GM10248 (cell line): ENCODE data around the gene CD3G.

Source experiments
- CTCF ChIA-PET: fragments of 300-600 bp; sonication (Branson Sonifier 250); formaldehyde crosslinking; extraction: SDS; loops from one replicate; lab custom pipeline; 2021; ENCODE audit warnings: antibody characterized with exemption; lab: Yijun Ruan, JAX
- POLR2A ChIA-PET: fragments of 350-650 bp; sonication (Branson Sonifier 250); formaldehyde crosslinking; extraction: SDS; loops from one replicate; lab custom pipeline; 2020; ENCODE audit warnings: antibody characterized with exemption; lab: Yijun Ruan, JAX
- DNase-seq: peaks from one replicate; pipeline ENCODE4 v3.0.0; 2012; ENCODE audit errors: extremely low spot score
- TF ChIP-seq, protein P1 (sequence below): IDR thresholded peaks from 2 replicates; pipeline ENCODE4 v1.5.1; 2012; ENCODE audit warnings: mild to moderate bottlenecking, low read depth; ENCODE audit errors: extremely low read depth, missing control alignments, control extremely low read depth

The CD3G gene

GRCh38 chr11:118366287-118366686 is 22.1 kb downstream of the CD3G start:
- ChIA-PET POLR2A (no interaction called here), CTCF (interaction anchor here (0.6 to 8.3 kb wide), 8 partner anchors 11 to 1955 kb away, joined by 3 to 44 read pairs (median 4); no protein-coding TSS in a partner anchor)
- TF ChIP-seq, protein P1, sequence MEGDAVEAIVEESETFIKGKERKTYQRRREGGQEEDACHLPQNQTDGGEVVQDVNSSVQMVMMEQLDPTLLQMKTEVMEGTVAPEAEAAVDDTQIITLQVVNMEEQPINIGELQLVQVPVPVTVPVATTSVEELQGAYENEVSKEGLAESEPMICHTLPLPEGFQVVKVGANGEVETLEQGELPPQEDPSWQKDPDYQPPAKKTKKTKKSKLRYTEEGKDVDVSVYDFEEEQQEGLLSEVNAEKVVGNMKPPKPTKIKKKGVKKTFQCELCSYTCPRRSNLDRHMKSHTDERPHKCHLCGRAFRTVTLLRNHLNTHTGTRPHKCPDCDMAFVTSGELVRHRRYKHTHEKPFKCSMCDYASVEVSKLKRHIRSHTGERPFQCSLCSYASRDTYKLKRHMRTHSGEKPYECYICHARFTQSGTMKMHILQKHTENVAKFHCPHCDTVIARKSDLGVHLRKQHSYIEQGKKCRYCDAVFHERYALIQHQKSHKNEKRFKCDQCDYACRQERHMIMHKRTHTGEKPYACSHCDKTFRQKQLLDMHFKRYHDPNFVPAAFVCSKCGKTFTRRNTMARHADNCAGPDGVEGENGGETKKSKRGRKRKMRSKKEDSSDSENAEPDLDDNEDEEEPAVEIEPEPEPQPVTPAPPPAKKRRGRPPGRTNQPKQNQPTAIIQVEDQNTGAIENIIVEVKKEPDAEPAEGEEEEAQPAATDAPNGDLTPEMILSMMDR, result no peak
- DNase-seq, result no peak

DNA sequence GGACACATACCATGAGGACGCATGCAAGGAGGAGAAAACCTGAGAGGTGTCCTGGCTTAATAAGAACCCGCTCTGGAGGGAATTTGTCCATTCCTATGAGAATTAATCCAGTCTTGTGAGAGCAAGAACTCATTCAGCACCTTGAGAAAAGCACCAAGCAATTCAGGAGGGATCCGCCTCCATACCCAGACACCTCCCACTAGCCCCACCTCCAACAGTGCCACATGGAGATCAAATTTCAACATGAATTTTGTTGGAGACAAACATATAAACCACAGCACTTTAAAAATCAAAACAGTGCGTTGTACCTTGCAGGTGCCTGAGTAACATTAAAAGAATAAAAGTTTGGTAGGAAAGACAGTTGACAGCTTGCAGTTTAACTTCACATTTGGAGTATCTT is 26.6 kb downstream of the CD3G start:
- CTCF ChIA-PET, result no interaction called here
- POLR2A ChIA-PET, result no interaction called here
- TF ChIP-seq, protein P1, result no peak
- DNase-seq, result no peak

- TF ChIP-seq, protein P1, result no peak
- no peak for DNase-seq
- POLR2A ChIA-PET, result interaction anchor here (0.6 to 1.0 kb wide), 2 partner anchors 9 to 10 kb away, joined by 3 read pairs; no protein-coding TSS in a partner anchor
- CTCF ChIA-PET, result interaction anchor here (0.9 to 1.8 kb wide), 6 partner anchors 8 to 36 kb away, joined by 3 to 6 read pairs (median 4); no protein-coding TSS in a partner anchor
Measured at GRCh38 chr11:118373263-118373662, 29.1 kb downstream of the CD3G start.

GRCh38 chr11:118373871-118374270 is 29.7 kb downstream of the CD3G start:
- POLR2A ChIA-PET, result no interaction called here
- CTCF ChIA-PET, result interaction anchor here (1.1 to 1.8 kb wide), 5 partner anchors 10 to 35 kb away, joined by 3 to 6 read pairs (median 4); no protein-coding TSS in a partner anchor
- TF ChIP-seq, protein P1, result no peak

GRCh38 chr11:118374729-118375128 is 30.6 kb downstream of the CD3G start:
- TF ChIP-seq, protein P1, result no peak
- ChIA-PET POLR2A (no interaction called here), CTCF (interaction anchor here (1.8 to 6.0 kb wide), 2 partner anchors 10 to 11 kb away, joined by 9 to 44 read pairs; no protein-coding TSS in a partner anchor)
- DNase-seq, result no peak

More at GRCh38 chr11:118373871-118374270, 29.7 kb downstream of the CD3G start:
- no peak for DNase-seq

DNA sequence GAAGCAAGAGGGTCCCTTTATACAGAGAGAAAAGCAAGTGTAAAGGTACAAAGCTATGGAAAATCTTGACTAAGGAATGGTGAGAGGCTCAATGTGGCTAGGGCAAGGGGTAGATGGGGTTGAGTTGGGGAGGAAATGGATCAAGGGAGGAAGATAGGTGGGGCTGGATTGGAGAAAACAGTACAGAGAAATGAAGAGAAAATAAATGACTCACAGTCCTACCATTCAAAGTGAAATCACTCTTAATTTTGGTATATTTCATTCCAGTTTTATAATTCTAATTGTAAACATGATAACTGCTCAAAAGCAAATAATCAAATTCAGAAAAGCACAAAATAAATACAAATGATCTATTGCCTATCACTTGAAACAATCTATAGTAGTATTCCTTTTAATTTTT is 31.8 kb downstream of the CD3G start:
- POLR2A ChIA-PET, result interaction anchor here (0.7 kb wide), 1 partner anchor 13 kb away, joined by 4 read pairs; no protein-coding TSS in a partner anchor
- CTCF ChIA-PET, result interaction anchor here (1.2 to 6.0 kb wide), 3 partner anchors 10 to 204 kb away, joined by 3 to 44 read pairs (median 9); no protein-coding TSS in a partner anchor
- TF ChIP-seq, protein P1, result no peak
- DNase-seq, result no peak
